Muscle of leg (tissue), 11 donors: ENCODE data around the gene PSENEN. TPM values are rescaled to one million over a fixed set of nuclear protein-coding genes. Genes with fewer than 3 reads are reported as not detected.
A peak's percentile ranks its signal among the peaks of the same experiment; 100 is the strongest.

Experiments
- DNase-seq: peaks from one replicate; pipeline ENCODE4 v3.0.0; 2013
- H3K27ac ChIP-seq: one replicate; pipeline ENCODE4 v1.5.1; 2013; ENCODE audit warnings: mild to moderate bottlenecking, low read length, control low read depth
- H3K27me3 ChIP-seq: one replicate; pipeline ENCODE4 v1.6.1; 2013; ENCODE audit warnings: low read length; ENCODE audit not compliant: control insufficient read depth, insufficient read depth
- H3K36me3 ChIP-seq: one replicate; pipeline ENCODE4 v1.6.1; 2013; ENCODE audit warnings: low read length; ENCODE audit not compliant: control insufficient read depth, insufficient read depth
- H3K4me1 ChIP-seq: one replicate; pipeline ENCODE4 v1.6.1; 2013; ENCODE audit warnings: low read length; ENCODE audit not compliant: control insufficient read depth, insufficient read depth
- H3K4me3 ChIP-seq: one replicate; pipeline ENCODE4 v1.5.1; 2013; ENCODE audit warnings: low read length, control low read depth
- H3K9me3 ChIP-seq: replicated peaks from 2 replicates; pipeline ENCODE4 v1.6.1; 2013; ENCODE audit warnings: low read depth, low read length; ENCODE audit not compliant: control insufficient read depth
- WGBS: methylation state at CpG from one replicate; pipeline ENCODE4 v1.1.5; 2013; ENCODE audit warnings: missing lambda C conversion rate; ENCODE audit not compliant: insufficient coverage; 5-methylcytosine and 5-hydroxymethylcytosine counted together
- polyA plus RNA-seq, 8 donors: library from polyadenylated mRNA; unstranded; fragments of 120-200 nt; gene quantifications; one replicate each; pipeline versions ENCODE4 v1.2.1 to v1.2.3, GENCODE V29; 2013; ENCODE audit warnings: inconsistent platforms in 1 of 8, low replicate concordance in 1 of 8; ENCODE audit not compliant: insufficient read length in 8 of 8, insufficient read depth in 1 of 8
- total RNA-seq: library from RNA; stranded (reverse); fragments of 120-200 nt; gene quantifications from one replicate; pipeline ENCODE4 v1.2.4, GENCODE V29; 2013

Gene PSENEN
- total and polyA plus RNA-seq, 9 donors: 34.1 to 45.1 (median 37.1) TPM

DNA sequence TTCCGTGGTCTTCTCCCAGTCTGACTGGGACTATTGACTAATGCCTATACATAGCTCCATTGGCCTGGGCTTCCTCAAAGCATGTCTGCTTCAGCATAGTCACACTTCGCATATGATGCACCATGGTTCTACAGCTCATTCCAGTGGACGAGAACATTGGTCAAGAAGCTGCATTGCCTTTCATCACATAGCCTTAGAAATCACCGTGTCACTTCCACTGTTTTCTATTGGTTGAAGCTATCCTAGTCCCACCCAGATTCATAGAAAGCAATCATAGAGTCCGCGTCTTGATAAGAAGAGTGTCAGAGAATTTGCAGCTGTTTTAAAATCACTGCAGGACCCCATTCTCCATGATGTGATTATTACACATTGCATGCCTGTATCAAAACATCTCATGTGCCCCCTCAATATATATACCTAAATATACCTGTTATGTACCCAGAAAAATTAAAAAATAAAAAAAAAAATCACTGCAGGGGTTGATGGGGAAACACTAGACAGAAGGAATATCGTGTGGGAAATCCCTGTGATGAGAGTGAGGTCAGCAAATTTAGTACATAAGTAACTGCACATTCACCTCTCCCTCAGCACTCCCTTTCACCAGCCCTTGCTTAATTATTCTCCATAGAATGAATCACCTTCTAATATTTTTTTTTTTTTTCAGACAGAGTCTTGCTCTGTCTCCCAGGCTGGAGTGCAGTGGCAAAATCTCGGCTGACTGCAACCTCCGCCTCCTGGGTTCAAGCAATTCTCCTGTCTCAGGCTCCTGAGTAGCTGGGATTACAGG is 27.8 kb downstream of the PSENEN start:
- 79% methylated on average over 4 of the region's 9 CpGs for WGBS
- Histone ChIP-seq H3K36me3 (peaks cover 18% of the 10 kb centered on the region), H3K27ac (no peak overlapping the region), H3K4me1 (peaks cover 22% of the 10 kb centered on the region), H3K27me3 (no peaks in the 10 kb centered on the region), H3K9me3 (no peaks in the 10 kb centered on the region), H3K4me3 (no peak overlapping the region)
- DNase-seq: no peak

DNA sequence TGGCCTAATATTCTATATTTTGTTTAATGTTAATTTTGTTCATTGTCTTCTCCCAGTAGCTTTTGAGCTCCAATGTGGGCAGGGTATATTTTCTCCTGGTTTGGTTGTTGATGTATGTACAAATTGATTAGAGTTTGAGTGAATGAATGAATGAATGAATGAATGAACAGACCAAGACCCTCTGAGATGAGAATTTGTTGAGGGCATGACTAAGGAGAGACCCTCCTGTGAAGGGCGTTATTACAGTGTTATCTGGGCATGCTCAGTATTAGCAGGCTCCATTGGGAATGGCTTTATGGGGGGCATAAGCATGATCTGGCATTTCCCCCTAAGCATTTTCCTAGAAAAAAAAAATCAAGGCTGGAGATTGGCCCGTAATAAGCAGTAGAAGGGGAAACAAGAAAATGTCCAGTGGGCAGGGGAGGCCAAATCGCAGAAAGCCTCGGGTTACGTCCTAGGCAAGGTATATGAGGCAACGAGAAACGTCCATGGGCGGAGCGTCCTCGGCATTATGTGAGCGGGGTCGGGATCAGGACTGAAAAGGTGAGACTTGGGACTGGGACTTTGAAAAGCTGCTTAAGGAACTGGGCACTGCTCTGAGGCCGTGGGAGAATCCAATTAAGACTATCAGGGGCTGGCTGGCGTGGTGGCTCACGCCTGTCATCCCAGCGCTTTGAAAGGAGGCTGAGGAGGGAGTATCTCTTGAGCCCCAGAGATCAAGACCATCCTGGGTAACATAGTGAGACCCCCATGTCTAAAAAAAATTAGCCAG is 29.0 kb downstream of the PSENEN start:
- Histone ChIP-seq H3K36me3 (peaks cover 15% of the 10 kb centered on the region), H3K4me1 (peaks cover 21% of the 10 kb centered on the region), H3K4me3 (peak overlapping the region; percentile 24), H3K9me3 (no peaks in the 10 kb centered on the region), H3K27ac (no peak overlapping the region), H3K27me3 (no peaks in the 10 kb centered on the region)
- no peak for DNase-seq
- WGBS: 58% methylated on average over 15 of the region's 16 CpGs

DNA sequence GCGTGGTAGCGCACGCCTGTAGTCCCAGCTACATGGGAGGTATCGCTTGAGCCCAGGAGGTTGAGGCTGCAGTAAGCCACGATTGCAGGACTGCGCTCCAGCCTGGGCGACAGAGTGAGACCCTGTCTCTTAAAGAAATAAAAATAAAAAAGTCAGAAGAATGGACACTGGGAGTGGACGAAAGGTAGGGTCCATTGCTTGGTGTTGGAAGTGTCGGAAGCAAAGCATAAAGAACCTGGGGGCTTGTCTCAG is 29.5 kb downstream of the PSENEN start:
- Histone ChIP-seq H3K4me1 (peaks cover 21% of the 10 kb centered on the region), H3K36me3 (peaks cover 18% of the 10 kb centered on the region), H3K27ac (no peak overlapping the region), H3K27me3 (no peaks in the 10 kb centered on the region), H3K4me3 (peak overlapping the region; percentile 24), H3K9me3 (no peaks in the 10 kb centered on the region)
- no peak for DNase-seq
- WGBS: 31% methylated on average over 9 of the region's 9 CpGs

DNA sequence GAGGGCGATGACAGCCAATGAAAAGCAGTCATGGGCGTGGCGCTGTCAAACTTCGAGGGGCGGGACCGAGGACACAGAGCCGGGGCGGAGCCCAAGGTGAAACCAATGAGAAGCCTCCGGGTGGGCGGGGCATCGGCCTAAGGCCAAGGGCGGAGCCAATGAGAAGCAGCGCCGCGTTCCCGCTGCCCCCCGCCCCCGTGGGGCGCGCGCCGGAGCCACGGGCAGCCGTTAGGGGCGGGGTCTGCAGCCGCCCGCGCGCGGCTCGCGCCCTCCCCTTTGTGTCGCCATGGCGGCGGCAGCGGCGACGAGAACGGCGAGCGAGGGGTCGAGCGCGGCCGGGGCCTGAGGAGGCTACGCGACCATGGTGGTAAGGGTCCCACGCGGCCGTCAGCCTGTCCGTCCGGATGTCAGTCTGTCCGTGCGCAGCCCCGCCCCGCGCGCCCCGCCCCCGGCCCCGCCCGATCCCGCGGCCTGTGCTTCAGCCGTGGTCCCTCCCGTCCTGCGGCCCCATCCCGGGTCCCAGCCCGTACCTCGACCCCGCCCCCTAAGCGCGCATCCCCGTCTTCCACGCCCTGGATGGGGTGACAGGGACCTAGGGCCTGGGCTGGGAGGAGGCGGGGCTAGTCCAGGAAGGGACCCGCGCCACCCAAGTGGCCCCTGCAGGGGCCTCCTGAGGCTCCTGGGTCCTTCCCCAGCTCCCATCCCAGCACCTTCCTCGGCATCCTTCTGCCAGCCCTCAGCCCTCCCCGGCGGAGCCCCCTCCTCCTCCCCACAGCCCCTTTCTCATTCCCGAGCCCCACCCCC is 30.0 kb downstream of the PSENEN start, which contains the start of gene ARHGAP33:
TSS of gene ARHGAP33 (plus strand) at position 267 of the 804 bp plus-strand sequence. CDS start at position 362, 95 bp downstream.
- H3K27ac ChIP-seq: no peak within 1 kb of the TSS
- WGBS: under 1% methylated on average over 76 of the region's 82 CpGs

DNA sequence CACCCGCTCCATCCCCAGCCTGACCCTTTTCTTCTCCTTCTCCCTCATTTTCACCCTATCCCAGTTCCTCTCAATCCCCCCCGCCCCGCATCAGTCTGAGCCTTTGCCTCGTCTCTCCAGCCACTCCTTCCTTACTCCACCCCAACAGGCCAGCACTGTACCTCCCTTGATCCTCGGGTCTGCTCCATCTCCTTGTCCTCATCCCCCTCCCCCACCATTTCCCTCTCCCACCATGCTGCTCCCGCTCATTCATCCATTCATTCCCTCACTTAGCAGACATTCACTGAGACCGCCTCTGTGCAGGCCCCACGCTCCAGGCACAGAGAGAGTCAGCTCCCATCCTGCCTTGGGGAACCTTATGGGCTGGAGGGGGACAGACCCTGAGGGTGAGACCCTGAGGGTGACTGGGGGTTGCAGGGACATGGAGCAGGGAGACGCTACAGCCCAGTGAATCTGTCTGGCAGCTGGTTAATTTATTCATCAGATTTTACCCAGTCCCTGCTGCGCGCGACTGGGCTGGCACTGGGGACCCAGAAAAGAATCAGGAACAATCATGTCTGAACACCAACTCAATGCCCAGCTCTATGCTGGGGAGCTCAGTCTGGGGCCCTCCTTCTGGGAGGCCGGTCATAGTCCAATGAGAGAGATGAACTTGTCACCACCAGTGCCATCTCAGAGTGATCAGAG is 30.8 kb downstream of the PSENEN start:
- H3K9me3 ChIP-seq: no peaks in the 10 kb centered on the region
- no peak overlapping the region for H3K27ac ChIP-seq
- peak; percentile 33 for DNase-seq
- H3K27me3 ChIP-seq: no peaks in the 10 kb centered on the region
- peaks cover 26% of the 10 kb centered on the region for H3K36me3 ChIP-seq
- peak overlapping the region; percentile 72 for H3K4me3 ChIP-seq
- 16% methylated on average over 8 of the region's 13 CpGs for WGBS
- peaks cover 21% of the 10 kb centered on the region for H3K4me1 ChIP-seq

More for the DNA sequence above, 30.0 kb downstream of the PSENEN start, which contains the start of gene ARHGAP33:
- Histone ChIP-seq H3K9me3 (no peaks in the 10 kb centered on the region), H3K36me3 (peaks cover 21% of the 10 kb centered on the region), H3K27me3 (no peaks in the 10 kb centered on the region), H3K4me1 (peaks cover 21% of the 10 kb centered on the region), H3K4me3 (peak within 1 kb of the TSS; percentile 72)
- DNase-seq: peak; percentile 99

DNA sequence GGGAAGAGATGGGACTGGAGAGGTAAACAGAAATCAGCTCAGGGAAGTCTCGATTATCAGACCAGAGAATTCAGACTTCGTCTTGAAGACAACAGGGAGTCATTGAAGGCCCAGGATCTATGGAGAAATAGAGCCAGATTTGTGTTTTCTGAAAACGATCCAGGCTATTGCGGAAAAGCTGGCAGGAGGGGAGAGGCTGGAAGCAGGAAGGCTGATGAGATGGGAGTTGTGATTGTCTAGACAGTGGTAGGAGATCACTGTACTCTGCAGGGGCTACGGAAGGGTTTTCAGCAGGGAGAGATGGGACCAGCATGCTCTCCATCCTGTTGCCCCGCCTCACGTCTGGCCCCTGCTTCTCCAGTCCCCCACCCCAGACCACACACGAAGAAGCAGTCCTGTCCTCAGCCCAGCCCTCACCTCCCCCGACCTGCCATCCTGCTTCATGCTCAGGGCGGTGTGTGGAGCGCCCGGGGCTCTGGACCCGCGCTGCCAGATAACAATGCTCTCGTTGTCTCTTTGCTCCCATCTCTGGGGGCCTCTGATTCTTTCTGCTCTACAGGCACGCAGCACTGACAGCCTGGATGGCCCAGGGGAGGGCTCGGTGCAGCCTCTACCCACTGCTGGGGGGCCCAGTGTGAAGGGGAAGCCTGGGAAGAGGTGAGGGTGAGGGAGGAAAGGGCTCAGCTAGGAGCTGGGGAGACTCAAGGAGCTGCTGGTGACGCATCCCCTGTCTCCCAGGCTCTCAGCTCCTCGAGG is 31.8 kb downstream of the PSENEN start:
- WGBS: 26% methylated on average over 12 of the region's 19 CpGs
- DNase-seq: peak; percentile 46
- Histone ChIP-seq H3K27ac (no peak overlapping the region), H3K36me3 (peaks cover 36% of the 10 kb centered on the region), H3K4me3 (no peak overlapping the region), H3K27me3 (no peaks in the 10 kb centered on the region), H3K9me3 (no peaks in the 10 kb centered on the region), H3K4me1 (peaks cover 21% of the 10 kb centered on the region)

DNA sequence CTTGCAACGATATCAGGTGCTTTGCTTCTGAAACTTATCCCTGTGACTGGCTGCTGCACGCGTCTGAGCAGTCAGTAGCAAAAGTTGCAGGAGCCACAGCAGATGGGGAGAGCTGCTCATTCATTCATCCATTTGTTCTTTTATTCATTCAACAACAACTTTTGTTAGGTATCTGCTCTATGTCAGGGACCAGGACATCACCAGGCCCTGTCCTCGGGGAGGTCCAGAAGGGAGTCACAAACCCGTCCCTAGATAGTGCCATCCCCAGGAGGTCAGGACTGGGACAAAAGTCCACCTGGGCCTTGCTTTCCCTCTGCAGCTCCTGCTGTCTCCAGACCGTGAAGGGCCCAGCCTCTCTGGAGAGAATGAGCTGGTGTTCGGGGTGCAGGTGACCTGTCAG is 32.5 kb downstream of the PSENEN start:
- no peaks in the 10 kb centered on the region for H3K9me3 ChIP-seq
- peaks cover 42% of the 10 kb centered on the region for H3K36me3 ChIP-seq
- WGBS: 93% methylated on average over 4 of the region's 7 CpGs

DNA sequence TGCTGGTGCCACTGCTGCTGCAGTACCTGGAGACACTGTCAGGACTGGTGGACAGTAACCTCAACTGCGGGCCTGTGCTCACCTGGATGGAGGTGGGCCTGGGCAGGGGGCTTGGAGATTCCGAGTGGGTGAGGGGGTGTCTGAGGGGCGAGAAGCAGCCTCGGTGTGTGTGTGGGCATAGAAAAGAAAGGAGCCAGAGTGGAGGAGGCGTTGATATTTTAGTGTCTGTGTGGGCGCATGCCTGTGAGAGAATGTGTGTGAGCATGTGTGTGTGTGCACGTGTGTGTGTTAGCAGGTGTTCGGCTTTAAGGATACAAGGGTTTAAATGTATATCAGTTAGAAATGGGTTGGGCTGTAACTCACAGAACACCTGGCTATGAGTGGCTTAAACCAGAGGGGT is 33.6 kb downstream of the PSENEN start:
- Histone ChIP-seq H3K27ac (no peak overlapping the region), H3K36me3 (peaks cover 43% of the 10 kb centered on the region), H3K9me3 (no peaks in the 10 kb centered on the region), H3K4me1 (peaks cover 21% of the 10 kb centered on the region), H3K27me3 (no peaks in the 10 kb centered on the region), H3K4me3 (no peak overlapping the region)
- DNase-seq: no peak
- 87% methylated on average over 8 of the region's 8 CpGs for WGBS

More for the DNA sequence above, 32.5 kb downstream of the PSENEN start:
- H3K27me3 ChIP-seq: no peaks in the 10 kb centered on the region
- H3K4me1 ChIP-seq: peaks cover 21% of the 10 kb centered on the region
- H3K27ac ChIP-seq: no peak overlapping the region
- no peak for DNase-seq
- no peak overlapping the region for H3K4me3 ChIP-seq

DNA sequence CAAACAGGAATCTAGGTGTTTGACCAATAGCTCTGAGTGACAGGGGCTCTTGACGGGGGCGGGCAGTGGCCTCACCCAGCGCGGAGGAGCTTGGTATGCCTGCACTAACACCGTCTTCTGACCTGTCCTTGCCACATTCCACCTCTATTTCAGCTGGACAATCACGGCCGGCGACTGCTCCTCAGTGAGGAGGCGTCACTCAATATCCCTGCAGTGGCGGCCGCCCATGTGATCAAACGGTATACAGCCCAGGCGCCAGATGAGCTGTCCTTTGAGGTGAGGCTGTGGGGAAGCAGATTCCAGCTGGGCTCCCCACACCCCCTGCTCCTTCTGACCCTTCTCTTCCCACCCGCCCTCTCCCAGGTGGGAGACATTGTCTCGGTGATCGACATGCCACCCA is 34.6 kb downstream of the PSENEN start:
- Histone ChIP-seq H3K36me3 (peaks cover 46% of the 10 kb centered on the region), H3K27ac (no peak overlapping the region), H3K9me3 (no peaks in the 10 kb centered on the region), H3K4me3 (no peak overlapping the region), H3K4me1 (peaks cover 13% of the 10 kb centered on the region), H3K27me3 (no peaks in the 10 kb centered on the region)
- DNase-seq: no peak
- 89% methylated on average over 7 of the region's 16 CpGs for WGBS
